Subcutaneous preadipocyte (primary cell): ENCODE results near the gene SLCO4A1. TPM values are rescaled to one million over a fixed set of nuclear protein-coding genes. Genes with fewer than 3 reads are reported as not detected.

Experiments used
- total RNA-seq: library from RNA; depleted of rRNA; stranded (reverse); fragments of >200 nt; gene quantifications from 2 replicates; pipeline ENCODE4 v1.2.3, GENCODE V29; 2012

SLCO4A1 gene
- total RNA-seq = 0.73 and 7.2 TPM in 2 replicates

GRCh38 chr20:62642051-62642665 is at the start of gene SLCO4A1:
SLCO4A1 (plus strand) TSS chr20:62642503; CDS start chr20:62656455, 13,952 bp downstream.

GRCh38 chr20:62708591-62709536 is 66.6 kb downstream of the SLCO4A1 start, which contains the start of gene NTSR1:
NTSR1 (plus strand) TSS chr20:62708836; CDS start chr20:62709208, 372 bp downstream.

Other genes with a start within 250 kb of the SLCO4A1 start
- gene CABLES2, start 235.2 kb upstream of the SLCO4A1 start, total RNA-seq = 1.1 and 1.6 TPM in 2 replicates
- gene RBBP8NL, start 215.0 kb upstream of the SLCO4A1 start, total RNA-seq = not detected in 2 replicates
- not detected in 2 replicates for gene GATA5, start 166.5 kb upstream of the SLCO4A1 start, total RNA-seq
- 0.37 and 13.1 TPM in 2 replicates for gene NTSR1, start 66.3 kb downstream of the SLCO4A1 start, total RNA-seq
- gene MRGBP, start 154.0 kb downstream of the SLCO4A1 start, total RNA-seq = 14.7 and 23.9 TPM in 2 replicates
- 34.2 and 42.2 TPM in 2 replicates for gene OGFR, start 162.3 kb downstream of the SLCO4A1 start, total RNA-seq
- gene COL9A3, start 174.5 kb downstream of the SLCO4A1 start, total RNA-seq = 0.73 and 0.98 TPM in 2 replicates
- gene TCFL5, start 219.3 kb downstream of the SLCO4A1 start, total RNA-seq = 15.4 and 18.4 TPM in 2 replicates